NCI-H187 (cell line): ENCODE measurements around the gene CNGA1.

ENCODE experiments used
- DNase-seq, 2 experiments: peaks; one replicate each; lab custom pipeline; 2025; lab: John Stamatoyannopoulos, UW

CNGA1 gene

DNA sequence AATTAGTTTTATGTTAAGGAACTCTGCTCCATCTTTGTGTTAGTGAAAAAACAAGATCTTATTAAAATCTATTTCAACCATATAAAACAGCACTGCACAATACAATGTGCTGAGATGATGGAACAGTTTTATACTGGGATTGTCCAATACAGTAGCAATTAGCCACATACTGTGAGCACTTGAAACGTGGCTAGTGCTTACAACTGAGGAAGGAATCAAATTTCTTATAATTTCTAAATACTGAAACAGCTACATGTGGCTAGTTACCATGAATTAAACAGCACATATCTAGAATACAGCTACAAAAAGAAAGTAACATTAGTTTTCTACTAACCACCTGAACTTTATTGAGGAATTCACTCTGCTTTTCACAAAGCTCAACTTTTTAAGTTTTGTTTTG lies 116.8 kb downstream of the CNGA1 start:
- DNase-seq = peak in 1 of 2 experiments; percentile 9

DNA sequence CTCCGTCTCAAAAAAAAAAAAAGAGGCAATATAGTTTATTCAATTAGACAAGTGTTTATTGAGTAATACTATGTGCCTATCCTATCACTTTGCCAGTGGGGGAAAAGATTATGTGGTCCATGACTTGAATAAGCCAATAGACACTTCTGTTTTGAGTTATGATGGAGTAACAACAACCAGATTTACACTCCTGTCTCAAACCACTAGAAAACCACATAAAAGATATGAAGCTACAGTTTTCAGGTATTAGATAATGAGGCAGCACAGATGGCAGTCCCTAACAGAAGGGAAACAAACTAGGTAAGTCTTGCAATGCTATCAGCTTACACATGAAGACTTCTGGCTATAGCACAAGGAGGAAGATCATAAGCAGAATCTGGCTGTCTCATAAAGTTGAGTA lies 124.6 kb downstream of the CNGA1 start:
- DNase-seq = no peak
